HepG2 (cell line): ENCODE data around the gene MICA. TPM values are rescaled to one million over a fixed set of nuclear protein-coding genes. Genes with fewer than 3 reads are reported as not detected.

Source experiments
- ATAC-seq: fragments of 200-7000 bp; cut with Tn5 transposase; 3 replicates; pipeline ENCODE4 v1.9.1; 2020; ENCODE audit warnings: mild to moderate bottlenecking, moderate library complexity
- BruUV-seq: library from RNA; stranded (reverse); fragments of 400-500 nt; replicated peaks from 2 replicates; lab custom pipeline; 2021; lab: Mats Ljungman, UMichigan
- CTCF ChIA-PET: fragments of 300-600 bp; formaldehyde crosslinking; extraction: SDS; loops from one replicate; lab custom pipeline; 2021; ENCODE audit warnings: low total read pairs, inconsistent platforms, low intra/inter-chr PET ratio; lab: Yijun Ruan, JAX
- POLR2A ChIA-PET: fragments of 350-600 bp; sonication (Branson Sonifier 250); formaldehyde crosslinking; loops from one replicate; lab custom pipeline; 2020; ENCODE audit warnings: antibody characterized with exemption, inconsistent platforms; lab: Yijun Ruan, JAX
- DNase-seq: peaks from one replicate; pipeline ENCODE4 v3.0.0-alpha.2; 2015; ENCODE audit warnings: low spot score
- FAIRE-seq: peaks from 3 replicates; lab custom pipeline; 2011; peaks lifted over from hg19 to GRCh38; lab: Jason Lieb, UNC
- H2AFZ ChIP-seq: one replicate; pipeline ENCODE4 v1.6.1; 2011; ENCODE audit warnings: low read length, inconsistent platforms
- H3K27ac ChIP-seq: fragments of 300-600 bp; 3 replicates; pipeline ENCODE4 v1.8.0; 2011; ENCODE audit warnings: mixed run types, mild to moderate bottlenecking, mixed read lengths, low read length, inconsistent platforms; ENCODE audit not compliant: insufficient read depth; ENCODE audit errors: extremely low read length
- H3K27me3 ChIP-seq, 2 experiments: fragments of 200-600 bp in 1 of 2; 2 replicates in 1 of 2; 3 replicates in 1 of 2; pipeline versions ENCODE4 v1.6.0 to v1.8.0; 2011; ENCODE audit warnings: low read length in 2 of 2, mild to moderate bottlenecking in 2 of 2, moderate library complexity in 2 of 2, inconsistent platforms in 1 of 2; ENCODE audit not compliant: insufficient read depth in 2 of 2, control insufficient read depth in 1 of 2
- H3K36me3 ChIP-seq, 2 experiments: fragments of 200-600 bp in 1 of 2; replicated peaks in 1 of 2; 2 replicates in 1 of 2; 3 replicates in 1 of 2; pipeline versions ENCODE4 v1.5.1 to v1.8.0; 2011; ENCODE audit warnings: low read length in 2 of 2, inconsistent platforms in 1 of 2; ENCODE audit not compliant: insufficient read depth in 2 of 2, control insufficient read depth in 1 of 2
- H3K4me1 ChIP-seq: 2 replicates; pipeline ENCODE4 v1.5.1; 2012; ENCODE audit warnings: low read length, inconsistent platforms; ENCODE audit not compliant: insufficient read depth
- H3K4me2 ChIP-seq: 2 replicates; pipeline ENCODE4 v1.6.0; 2011; ENCODE audit warnings: low read depth, low read length, inconsistent platforms
- H3K4me3 ChIP-seq, 3 experiments: fragments of 200-600 bp in 1 of 3; sonication (generic), shearing (Covaris generic) in 1 of 3; replicated peaks in 1 of 3; 2 replicates each; pipeline ENCODE4 v1.5.1; 2011 to 2016; ENCODE audit warnings: low read length in 3 of 3, inconsistent platforms in 2 of 3, low read depth in 2 of 3, mild to moderate bottlenecking in 2 of 3, control low read depth in 1 of 3, mixed read lengths in 1 of 3; ENCODE audit not compliant: insufficient read depth in 1 of 3
- H3K79me2 ChIP-seq: one replicate; pipeline ENCODE4 v1.6.1; 2011; ENCODE audit warnings: low read length, inconsistent platforms; ENCODE audit not compliant: insufficient read depth
- H3K9ac ChIP-seq: 2 replicates; pipeline ENCODE4 v1.6.0; 2011; ENCODE audit warnings: mild to moderate bottlenecking, low read depth, low read length, inconsistent platforms; ENCODE audit not compliant: insufficient read depth
- H3K9me3 ChIP-seq: 2 replicates; pipeline ENCODE4 v1.5.1; 2012; ENCODE audit warnings: mild to moderate bottlenecking, low read length
- H4K20me1 ChIP-seq: 2 replicates; pipeline ENCODE4 v1.6.0; 2011; ENCODE audit warnings: inconsistent platforms, mild to moderate bottlenecking, low read length, moderate library complexity; ENCODE audit not compliant: insufficient read depth
- FOXA1 ChIP-seq, 2 experiments: fragments of 450-650 bp in 1 of 2; sonication (generic) in 1 of 2; formaldehyde crosslinking in 1 of 2; IDR thresholded peaks; 2 replicates each; pipeline versions ENCODE4 v1.4.0 to v1.6.1; 2016 to 2020; ENCODE audit warnings: missing genetic modification reagents in 1 of 2
- FOXA3 ChIP-seq: IDR thresholded peaks from 2 replicates; pipeline ENCODE4 v1.6.1; 2016; ENCODE audit warnings: missing genetic modification reagents, missing compliant biosample characterization
- MAF1 ChIP-seq: sonication (generic); formaldehyde crosslinking; IDR thresholded peaks from 2 replicates; pipeline ENCODE4 v1.5.0; 2020; ENCODE audit warnings: missing genetic modification reagents, borderline replicate concordance
- MAFF ChIP-seq: IDR thresholded peaks from 2 replicates; pipeline ENCODE4 v1.6.1; 2011; ENCODE audit warnings: low read depth, low read length, improper control_type of control experiment
- MTA1 ChIP-seq: sonication (generic); formaldehyde crosslinking; IDR thresholded peaks from 2 replicates; pipeline ENCODE4 v1.4.0; 2020; ENCODE audit warnings: missing genetic modification reagents, mild to moderate bottlenecking, borderline replicate concordance
- PATZ1 ChIP-seq: sonication (generic); formaldehyde crosslinking; IDR thresholded peaks from 2 replicates; pipeline ENCODE4 v1.4.0; 2020; ENCODE audit warnings: missing genetic modification reagents
- ZNF253 ChIP-seq: sonication (generic); formaldehyde crosslinking; IDR thresholded peaks from 2 replicates; pipeline ENCODE4 v1.8.0; 2022; ENCODE audit warnings: mild to moderate bottlenecking, missing genetic modification reagents, borderline replicate concordance
- ZNF280D ChIP-seq: sonication (generic); formaldehyde crosslinking; IDR thresholded peaks from 2 replicates; pipeline ENCODE4 v1.5.1; 2020; ENCODE audit warnings: mild to moderate bottlenecking, missing genetic modification reagents
- WGBS: methylation state at CpG from one replicate; pipeline ENCODE4 v1.1.6; 2017; ENCODE audit warnings: low lambda C conversion rate; 5-methylcytosine and 5-hydroxymethylcytosine counted together
- in situ Hi-C: cut with HindIII; loops from 2 replicates; pipeline ENCODE4 v1.10.0; 2017; ENCODE audit warnings: low pct_unique_long_range_greater_than_20kb; ENCODE audit not compliant: extremely low pct_ligation_motif_present
- intact Hi-C: fragments of 100-400 bp; cut with micrococcal nuclease; formaldehyde crosslinking; loops from one replicate; pipeline ENCODE4 v1.10.0; 2022; ENCODE audit not compliant: unreplicated experiment
- polyA plus RNA-seq, 8 experiments: library from polyadenylated mRNA; depleted of rRNA in 3 of 8; stranded (reverse) in 7 of 8; unstranded in 1 of 8; fragments of >200 nt; fragmentation: Illumina TruSeq in 4 of 8; extraction: Trizol in 4 of 8; gene quantifications; 2 replicates each; pipeline versions ENCODE4 v1.2.1 to v1.2.3, GENCODE V29; 2011 to 2016; ENCODE audit warnings: low read depth in 4 of 8, missing spikeins in 1 of 8, mixed read lengths in 1 of 8; ENCODE audit not compliant: insufficient read depth in 1 of 8
- total RNA-seq, 5 experiments: library from RNA; depleted of rRNA; stranded (reverse); fragments of >200 nt; fragmentation: Illumina TruSeq; extraction: Trizol; gene quantifications; 2 replicates each; pipeline ENCODE4 v1.2.3, GENCODE V29; 2016; ENCODE audit warnings: low read depth in 1 of 5
- TF ChIP-seq, protein P1 (sequence below): sonication (generic); formaldehyde crosslinking; IDR thresholded peaks from 2 replicates; pipeline ENCODE4; 2020; ENCODE audit warnings: missing genetic modification reagents, mild to moderate bottlenecking, borderline replicate concordance

Gene MICA
- total and polyA plus RNA-seq, 2 of the 13 experiments (the other 11 are each of a cell fraction or from before 2014, with no cell fraction given): 21.6 to 38.1 TPM

GRCh38 chr6:31397901-31398525, 5.4 kb upstream of the MICA start:
- H2AFZ ChIP-seq: no peak overlapping the region
- ATAC-seq: no peak
- H3K27me3 ChIP-seq: no peaks in the 10 kb centered on the region; a peak in 1 of 5 replicates
- POLR2A ChIA-PET: interaction anchor here (0.8 kb wide), 1 partner anchor 45 kb away, joined by 3 read pairs; no protein-coding TSS in a partner anchor
- TF ChIP-seq ZNF280D (CRISPR knock-in tag): peak; percentile 49; the same call in 1 of the 2 replicates
- TF ChIP-seq FOXA3 (CRISPR knock-in tag): 0 out of 2 replicates have a peak, but pooled peaks have one; percentile 16
- no peak for TF ChIP-seq MAF1 (CRISPR knock-in tag)
- TF ChIP-seq FOXA1 (IDR thresholded peaks at IDR 0.05): no peak
- TF ChIP-seq FOXA1 (CRISPR knock-in tag; IDR thresholded peaks at IDR 0.05): 0 out of 2 replicates have a peak, but pooled peaks have one; percentile 26
- TF ChIP-seq, protein P1, sequence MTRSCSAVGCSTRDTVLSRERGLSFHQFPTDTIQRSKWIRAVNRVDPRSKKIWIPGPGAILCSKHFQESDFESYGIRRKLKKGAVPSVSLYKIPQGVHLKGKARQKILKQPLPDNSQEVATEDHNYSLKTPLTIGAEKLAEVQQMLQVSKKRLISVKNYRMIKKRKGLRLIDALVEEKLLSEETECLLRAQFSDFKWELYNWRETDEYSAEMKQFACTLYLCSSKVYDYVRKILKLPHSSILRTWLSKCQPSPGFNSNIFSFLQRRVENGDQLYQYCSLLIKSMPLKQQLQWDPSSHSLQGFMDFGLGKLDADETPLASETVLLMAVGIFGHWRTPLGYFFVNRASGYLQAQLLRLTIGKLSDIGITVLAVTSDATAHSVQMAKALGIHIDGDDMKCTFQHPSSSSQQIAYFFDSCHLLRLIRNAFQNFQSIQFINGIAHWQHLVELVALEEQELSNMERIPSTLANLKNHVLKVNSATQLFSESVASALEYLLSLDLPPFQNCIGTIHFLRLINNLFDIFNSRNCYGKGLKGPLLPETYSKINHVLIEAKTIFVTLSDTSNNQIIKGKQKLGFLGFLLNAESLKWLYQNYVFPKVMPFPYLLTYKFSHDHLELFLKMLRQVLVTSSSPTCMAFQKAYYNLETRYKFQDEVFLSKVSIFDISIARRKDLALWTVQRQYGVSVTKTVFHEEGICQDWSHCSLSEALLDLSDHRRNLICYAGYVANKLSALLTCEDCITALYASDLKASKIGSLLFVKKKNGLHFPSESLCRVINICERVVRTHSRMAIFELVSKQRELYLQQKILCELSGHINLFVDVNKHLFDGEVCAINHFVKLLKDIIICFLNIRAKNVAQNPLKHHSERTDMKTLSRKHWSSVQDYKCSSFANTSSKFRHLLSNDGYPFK (CRISPR knock-in tag): no peak
- 0 out of 2 replicates have a peak, but pooled peaks have one; percentile 9 for TF ChIP-seq PATZ1 (CRISPR knock-in tag)
- TF ChIP-seq MTA1: no peak
- TF ChIP-seq MAFF: no peak
- TF ChIP-seq ZNF253: peak; percentile 96
- H3K9ac ChIP-seq: no peak overlapping the region
- in situ Hi-C loops (no loop called here), intact Hi-C loops (no loop called here)
- no peak overlapping the region for H3K27ac ChIP-seq
- peaks cover 41% of the 10 kb centered on the region for H3K4me1 ChIP-seq
- H4K20me1 ChIP-seq: no peaks in the 10 kb centered on the region
- CTCF ChIA-PET: interaction anchor here (4.9 kb wide), 1 partner anchor 44 kb away, joined by 102 read pairs; no protein-coding TSS in a partner anchor
- no peak for FAIRE-seq
- H3K79me2 ChIP-seq: peaks cover 24% of the 10 kb centered on the region
- WGBS: 84% methylated on average over 10 of the region's 10 CpGs
- DNase-seq: no peak
- H3K4me2 ChIP-seq: no peak overlapping the region
- H3K9me3 ChIP-seq: 0 out of 2 replicates have a peak, but pooled peaks cover 3% of the 10 kb centered on the region
- H3K36me3 ChIP-seq: no peaks in the 10 kb centered on the region; a peak in 1 of 5 replicates
- no peak overlapping the region for H3K4me3 ChIP-seq
- no TSS peak for BruUV-seq
